Muscle layer of duodenum (tissue), 2 donors: ENCODE data around the gene NID2.

Source experiments
- H3K27ac ChIP-seq: one replicate; pipeline ENCODE4 v1.7.0; 2013; ENCODE audit warnings: mild to moderate bottlenecking, low read length
- H3K27me3 ChIP-seq: one replicate; pipeline ENCODE4 v1.7.0; 2013; ENCODE audit warnings: low read depth, mild to moderate bottlenecking, control low read depth, low read length
- H3K36me3 ChIP-seq, 2 donors: one replicate each; pipeline ENCODE4 v1.7.0; 2013; ENCODE audit warnings: low read length in 2 of 2, control low read depth in 1 of 2, mild to moderate bottlenecking in 1 of 2; ENCODE audit not compliant: insufficient read depth in 2 of 2, control insufficient read depth in 1 of 2
- H3K4me1 ChIP-seq, 2 donors: one replicate each; pipeline ENCODE4 v1.7.0; 2013; ENCODE audit warnings: low read length in 2 of 2, mild to moderate bottlenecking in 2 of 2, control low read depth in 1 of 2, moderate library complexity in 1 of 2; ENCODE audit not compliant: insufficient read depth in 2 of 2, control insufficient read depth in 1 of 2
- H3K4me3 ChIP-seq, 2 donors: one replicate each; pipeline ENCODE4 v1.7.0; 2013; ENCODE audit warnings: low read length in 2 of 2, low read depth in 1 of 2, mild to moderate bottlenecking in 1 of 2
- H3K9me3 ChIP-seq, 2 donors: one replicate each; pipeline ENCODE4 v1.7.0; 2013; ENCODE audit warnings: low read length in 2 of 2, control low read depth in 1 of 2, mild to moderate bottlenecking in 1 of 2; ENCODE audit not compliant: control insufficient read depth in 1 of 2
- donor health status: healthy.

The NID2 gene

DNA sequence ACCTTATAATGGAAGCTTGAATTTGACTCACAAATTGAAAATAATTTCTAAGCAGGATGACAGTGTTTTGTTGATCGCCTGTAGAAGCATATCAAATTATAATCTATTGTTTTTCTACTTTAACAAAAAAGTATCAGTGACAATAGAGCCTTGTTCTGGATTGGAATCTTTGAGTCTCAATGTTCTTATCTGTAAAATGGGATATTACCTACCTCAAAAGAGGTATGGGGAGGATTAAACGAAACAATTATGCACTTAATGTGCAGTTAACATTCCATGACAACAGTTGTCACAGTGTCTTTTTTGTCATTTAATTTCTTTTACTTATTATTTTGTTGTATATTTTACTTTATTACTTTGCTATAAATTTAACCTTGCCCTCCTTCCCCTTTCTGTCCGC is 78.4 kb downstream of the NID2 start:
- H3K4me3 ChIP-seq, result peak overlapping the region; percentile 90 to 99
- peaks cover 19 to 24% of the 10 kb centered on the region in 2 donors for H3K36me3 ChIP-seq
- H3K4me1 ChIP-seq, result peaks cover 9 to 19% of the 10 kb centered on the region in 2 donors
- no peaks in the 10 kb centered on the region for H3K27me3 ChIP-seq
- H3K9me3 ChIP-seq, result no peaks in the 10 kb centered on the region
- peak overlapping the region; percentile 88 for H3K27ac ChIP-seq

DNA sequence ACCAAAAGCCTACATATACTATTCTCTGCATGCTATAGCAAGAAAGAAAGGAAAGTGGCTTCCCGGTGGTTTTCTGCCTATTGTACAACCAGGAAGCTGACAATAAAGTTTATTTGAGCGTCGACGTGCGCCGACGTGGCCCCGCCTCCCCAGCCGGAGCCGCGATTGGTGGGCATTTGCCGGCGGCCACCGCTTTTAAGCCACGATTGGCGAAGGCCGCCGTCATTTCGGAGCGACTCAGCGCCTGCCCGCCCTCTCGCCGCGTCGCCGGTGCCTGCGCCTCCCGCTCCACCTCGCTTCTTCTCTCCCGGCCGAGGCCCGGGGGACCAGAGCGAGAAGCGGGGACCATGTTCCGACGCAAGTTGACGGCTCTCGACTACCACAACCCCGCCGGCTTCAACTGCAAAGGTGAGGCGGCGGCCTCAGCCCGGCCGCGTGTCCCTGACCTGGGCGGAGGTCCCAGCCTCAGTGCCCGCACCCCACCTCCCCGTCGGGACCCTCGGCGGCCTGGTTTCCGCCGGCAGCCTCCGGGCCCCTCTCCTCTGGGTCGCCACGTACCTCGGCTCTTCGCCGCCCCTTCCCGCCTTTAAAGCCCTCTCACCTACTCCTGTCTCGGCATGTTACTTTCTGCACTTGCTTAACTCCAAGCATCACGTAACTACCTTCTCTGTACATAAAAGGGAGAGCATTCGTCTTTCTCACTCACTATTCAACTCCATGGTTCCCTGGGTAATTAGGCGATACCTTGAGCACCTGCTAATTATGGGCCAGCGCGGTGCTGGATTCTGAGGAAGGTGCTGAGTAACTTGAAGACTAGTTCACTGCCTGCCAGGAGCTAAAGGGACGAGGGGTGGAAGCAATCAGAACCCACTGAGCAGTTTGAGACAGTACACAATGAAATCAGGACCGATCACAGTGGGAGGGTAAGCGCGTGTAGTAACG is 79.3 kb downstream of the NID2 start, which contains the start of gene RTRAF:
RTRAF (plus strand) TSS at position 254 of the 942 bp plus-strand sequence; CDS start at position 348, 94 bp downstream.
- peak within 1 kb of the TSS; percentile 90 to 99 for H3K4me3 ChIP-seq
- peaks cover 9 to 19% of the 10 kb centered on the region in 2 donors for H3K4me1 ChIP-seq
- H3K27me3 ChIP-seq, result no peaks in the 10 kb centered on the region
- peak within 1 kb of the TSS; percentile 92 for H3K27ac ChIP-seq
- H3K9me3 ChIP-seq, result no peaks in the 10 kb centered on the region
- H3K36me3 ChIP-seq, result peaks cover 10 to 15% of the 10 kb centered on the region in 2 donors

DNA sequence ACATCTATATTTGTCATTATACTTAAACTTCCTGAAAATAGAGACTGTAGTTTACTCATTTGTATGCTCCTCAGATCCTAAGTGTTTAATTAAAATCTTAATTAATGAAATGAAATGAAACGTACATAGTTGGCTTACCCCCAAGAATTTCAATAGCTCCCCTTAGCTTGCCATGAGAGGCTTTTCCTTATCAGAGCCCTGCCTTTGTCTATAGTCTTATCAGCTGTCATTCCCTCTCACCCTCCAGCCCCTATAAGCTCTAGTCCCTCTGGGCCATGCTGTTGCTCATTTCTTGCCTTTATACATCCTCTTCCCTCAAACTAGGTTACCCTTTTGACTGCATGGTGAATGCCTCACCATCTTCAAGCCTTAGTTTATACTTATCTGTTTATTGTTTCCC is 80.6 kb downstream of the NID2 start:
- no peak overlapping the region for H3K4me3 ChIP-seq
- H3K9me3 ChIP-seq, result no peaks in the 10 kb centered on the region
- no peaks in the 10 kb centered on the region for H3K27me3 ChIP-seq
- H3K36me3 ChIP-seq, result peaks cover 0 to 5% of the 10 kb centered on the region in 2 donors
- peak overlapping the region; percentile 92 for H3K27ac ChIP-seq
- peaks cover 9 to 19% of the 10 kb centered on the region in 2 donors for H3K4me1 ChIP-seq

DNA sequence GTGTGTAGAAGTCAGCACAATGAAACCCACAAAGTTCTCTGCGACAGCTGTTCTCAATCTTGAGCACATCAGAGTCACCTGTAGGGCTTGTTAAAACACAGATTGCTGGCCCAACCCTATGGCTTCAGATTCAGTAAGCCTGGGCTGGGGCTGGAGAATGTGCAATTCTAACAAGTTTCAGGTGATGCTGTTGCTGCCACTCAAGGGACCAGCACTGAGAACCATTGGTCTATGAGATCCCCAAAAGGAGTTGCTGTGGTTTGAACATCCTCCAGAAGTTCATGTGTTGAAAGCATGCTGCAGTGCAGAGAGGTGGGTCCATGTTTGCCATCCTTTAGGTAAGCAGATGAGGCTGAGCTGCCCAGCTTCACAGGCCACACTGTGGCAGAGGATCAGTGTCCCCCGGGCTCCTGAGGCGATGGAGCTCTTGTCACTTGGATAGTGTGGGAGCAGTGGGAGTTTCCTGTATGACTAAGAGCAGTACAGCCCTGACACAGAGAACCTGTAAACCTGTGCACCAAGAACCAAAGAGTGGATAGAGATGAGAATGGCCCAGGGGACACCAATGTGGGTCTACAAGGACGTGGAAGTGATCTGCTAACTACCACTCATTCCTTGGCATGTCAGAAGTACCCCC is 87.5 kb downstream of the NID2 start:
- Histone ChIP-seq H3K27me3 (no peaks in the 10 kb centered on the region), H3K9me3 (no peaks in the 10 kb centered on the region), H3K36me3 (no peaks in the 10 kb centered on the region), H3K27ac (no peak overlapping the region), H3K4me3 (no peak overlapping the region), H3K4me1 (peaks cover 0 to 8% of the 10 kb centered on the region in 2 donors)

DNA sequence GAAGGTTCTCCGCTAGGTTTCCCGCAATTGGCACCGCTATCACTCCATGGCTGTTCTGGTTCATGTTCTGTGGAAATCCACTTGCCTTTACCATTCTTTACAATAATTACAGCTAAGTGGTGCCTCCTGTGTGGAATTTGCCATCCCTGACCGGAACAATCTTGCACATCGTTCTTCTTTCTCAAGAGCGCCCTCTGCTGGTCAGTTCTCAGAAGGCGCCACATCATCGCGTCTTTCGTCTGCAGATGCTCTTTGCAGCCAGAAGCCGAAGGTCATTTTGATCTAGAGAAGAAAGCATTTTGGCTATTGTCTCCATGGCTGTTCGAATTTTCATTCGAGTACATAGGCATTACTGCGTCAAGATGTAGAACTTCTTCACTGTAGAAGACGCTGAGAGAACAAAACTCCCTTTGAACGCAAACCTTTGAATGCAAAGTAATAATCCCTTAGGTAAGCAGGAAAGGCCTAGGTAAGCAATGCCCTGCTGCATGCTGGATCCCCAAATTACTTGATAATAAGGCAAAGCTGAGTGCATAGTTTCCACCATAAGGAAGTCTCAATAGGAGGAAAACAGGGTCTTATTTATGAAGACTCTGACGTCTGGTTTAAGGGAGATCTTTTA is 89.7 kb downstream of the NID2 start:
- H3K27me3 ChIP-seq, result no peaks in the 10 kb centered on the region
- peaks cover 0 to 8% of the 10 kb centered on the region in 2 donors for H3K4me1 ChIP-seq
- no peak overlapping the region for H3K4me3 ChIP-seq
- no peak overlapping the region for H3K27ac ChIP-seq
- H3K9me3 ChIP-seq, result no peaks in the 10 kb centered on the region
- no peaks in the 10 kb centered on the region for H3K36me3 ChIP-seq

DNA sequence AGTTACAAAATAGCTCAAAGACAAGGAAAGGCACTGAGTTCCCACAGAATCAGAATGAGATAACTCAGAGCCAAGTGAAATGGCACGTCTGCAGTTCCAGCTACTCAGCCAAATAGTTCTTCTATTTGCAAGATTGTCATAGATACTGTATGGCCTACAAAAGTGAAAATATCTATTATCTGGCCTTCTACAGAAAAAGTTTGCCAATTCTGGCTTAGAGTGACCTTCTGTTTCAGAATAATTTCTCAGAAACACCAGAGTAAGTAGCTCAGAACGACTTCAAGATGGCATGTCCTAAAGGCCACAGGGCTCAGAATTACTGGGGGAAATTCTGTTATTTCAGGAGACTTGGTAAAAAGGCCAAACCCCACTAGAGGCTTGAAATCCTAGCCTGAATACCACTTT is 90.2 kb downstream of the NID2 start:
- H3K4me1 ChIP-seq, result peaks cover 0 to 8% of the 10 kb centered on the region in 2 donors
- H3K27me3 ChIP-seq, result no peaks in the 10 kb centered on the region
- no peak overlapping the region for H3K4me3 ChIP-seq
- H3K9me3 ChIP-seq, result no peaks in the 10 kb centered on the region
- H3K27ac ChIP-seq, result no peak overlapping the region
- no peaks in the 10 kb centered on the region for H3K36me3 ChIP-seq

DNA sequence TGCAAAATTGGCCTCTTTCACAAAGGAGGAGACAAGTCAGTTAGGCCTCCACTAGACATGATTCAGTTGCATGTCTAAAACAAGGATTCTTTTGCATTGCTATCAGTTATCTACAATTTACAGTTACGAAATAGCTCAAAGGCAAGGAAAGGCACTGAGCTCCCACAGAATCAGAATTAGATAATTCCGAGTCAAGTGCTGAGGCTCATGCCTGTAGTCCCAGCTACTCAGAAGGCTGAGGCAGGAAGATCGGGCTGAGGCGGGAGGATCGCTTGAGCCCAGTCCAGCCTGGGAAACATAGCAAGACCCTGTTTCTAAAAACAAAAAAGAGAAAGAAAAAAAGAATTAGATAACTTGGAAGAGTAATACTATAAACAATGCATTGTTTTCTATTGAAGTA is 91.8 kb downstream of the NID2 start:
- no peaks in the 10 kb centered on the region for H3K9me3 ChIP-seq
- no peaks in the 10 kb centered on the region for H3K27me3 ChIP-seq
- peaks cover 0 to 8% of the 10 kb centered on the region in 2 donors for H3K4me1 ChIP-seq
- H3K27ac ChIP-seq, result no peak overlapping the region
- H3K36me3 ChIP-seq, result no peaks in the 10 kb centered on the region
- no peak overlapping the region for H3K4me3 ChIP-seq

DNA sequence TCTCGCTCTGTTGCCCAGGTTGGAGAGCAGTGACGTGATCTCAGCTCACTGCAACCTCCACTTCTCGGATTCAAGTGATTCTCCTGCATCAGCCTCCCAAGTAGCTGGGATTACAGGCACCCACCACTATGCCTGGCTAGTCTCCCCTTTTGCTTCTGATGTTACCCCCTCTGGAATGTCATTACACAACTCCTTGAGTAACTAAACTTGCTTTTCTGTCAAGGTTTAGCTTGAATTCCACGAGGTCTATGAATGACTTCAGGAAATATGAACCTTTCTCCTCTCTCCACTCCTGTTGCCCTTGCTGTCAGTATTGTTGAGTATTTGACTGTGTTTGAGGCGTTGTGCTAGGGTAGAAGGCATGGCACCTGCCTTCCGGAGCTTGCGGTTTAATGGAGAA is 96.3 kb downstream of the NID2 start:
- no peaks in the 10 kb centered on the region for H3K9me3 ChIP-seq
- H3K27me3 ChIP-seq, result no peaks in the 10 kb centered on the region
- H3K4me3 ChIP-seq, result no peak overlapping the region
- no peak overlapping the region for H3K27ac ChIP-seq
- H3K4me1 ChIP-seq, result peaks cover 0 to 7% of the 10 kb centered on the region in 2 donors
- H3K36me3 ChIP-seq, result peaks cover 0 to 7% of the 10 kb centered on the region in 2 donors

DNA sequence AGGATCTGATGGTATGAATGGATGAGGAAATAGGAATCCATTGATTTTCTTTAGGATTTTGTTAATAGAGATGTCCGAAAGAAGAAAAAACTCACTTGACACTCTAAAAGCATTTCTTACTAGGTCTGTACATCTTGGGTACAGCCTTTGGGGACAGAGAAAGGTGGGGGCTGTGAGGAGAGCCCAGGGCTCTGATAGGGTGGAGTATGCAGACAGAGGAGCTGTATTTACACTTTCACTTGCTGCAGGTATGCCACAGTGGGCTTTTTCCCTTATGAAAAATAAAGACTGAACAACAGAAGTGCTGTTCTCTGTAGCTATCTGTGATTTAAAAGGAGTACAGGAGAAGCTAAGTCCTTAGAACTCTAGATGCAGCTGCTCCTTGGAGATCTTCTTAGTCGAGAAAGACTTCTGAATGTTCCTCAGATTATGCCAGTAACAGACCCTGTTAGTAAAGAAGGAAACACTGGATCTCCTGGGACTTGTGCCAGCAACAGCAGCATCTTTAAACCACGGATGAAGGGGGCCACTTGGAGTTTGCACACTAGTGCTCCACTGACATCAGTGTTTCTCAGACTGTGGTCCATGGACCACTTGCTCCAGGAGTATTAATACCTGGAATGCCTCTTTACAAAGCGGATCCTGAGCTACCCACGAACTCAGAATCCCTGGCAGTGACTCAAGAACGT is 98.9 kb downstream of the NID2 start:
- H3K36me3 ChIP-seq, result peaks cover 0 to 7% of the 10 kb centered on the region in 2 donors
- H3K4me1 ChIP-seq, result peaks cover 0 to 7% of the 10 kb centered on the region in 2 donors
- H3K4me3 ChIP-seq, result no peak overlapping the region
- no peaks in the 10 kb centered on the region for H3K27me3 ChIP-seq
- no peaks in the 10 kb centered on the region for H3K9me3 ChIP-seq
- no peak overlapping the region for H3K27ac ChIP-seq

DNA sequence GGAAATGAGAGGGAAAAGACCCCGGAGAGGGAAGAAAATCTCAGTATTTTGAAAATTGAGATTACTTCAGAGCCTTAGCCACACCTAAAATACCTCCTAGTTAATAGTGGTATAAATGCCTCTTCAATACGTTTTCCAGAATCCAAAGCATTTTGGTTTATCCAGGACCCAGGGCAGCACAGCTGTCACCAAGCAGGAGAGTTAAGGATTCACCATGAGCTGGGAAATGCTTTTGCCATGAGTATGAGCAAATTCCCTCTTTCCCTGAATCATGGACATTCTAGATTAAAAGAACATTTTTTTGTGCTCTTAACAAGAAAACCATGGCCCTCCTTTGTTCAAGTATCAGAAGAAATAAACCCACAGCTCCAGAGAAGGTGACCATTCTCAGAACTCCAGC is 101.3 kb downstream of the NID2 start:
- no peaks in the 10 kb centered on the region for H3K9me3 ChIP-seq
- no peak overlapping the region for H3K27ac ChIP-seq
- H3K27me3 ChIP-seq, result no peaks in the 10 kb centered on the region
- H3K36me3 ChIP-seq, result peaks cover 0 to 7% of the 10 kb centered on the region in 2 donors
- H3K4me1 ChIP-seq, result peaks cover 3 to 22% of the 10 kb centered on the region in 2 donors
- H3K4me3 ChIP-seq, result no peak overlapping the region
